GM21723 (cell line): ENCODE results near the gene ADAMTSL5.
"Not testable (repeated sequence)": the region's sequence is repeated elsewhere in the genome, so short reads cannot be mapped to it uniquely, and the experiment has no call there.

ENCODE experiments used
- ATAC-seq: cut with Tn5 transposase; IDR thresholded peaks from one replicate; pipeline ENCODE4 v1.9.1; 2021; ENCODE audit warnings: mild to moderate bottlenecking, moderate library complexity; ENCODE audit not compliant: unreplicated experiment

Gene ADAMTSL5

DNA sequence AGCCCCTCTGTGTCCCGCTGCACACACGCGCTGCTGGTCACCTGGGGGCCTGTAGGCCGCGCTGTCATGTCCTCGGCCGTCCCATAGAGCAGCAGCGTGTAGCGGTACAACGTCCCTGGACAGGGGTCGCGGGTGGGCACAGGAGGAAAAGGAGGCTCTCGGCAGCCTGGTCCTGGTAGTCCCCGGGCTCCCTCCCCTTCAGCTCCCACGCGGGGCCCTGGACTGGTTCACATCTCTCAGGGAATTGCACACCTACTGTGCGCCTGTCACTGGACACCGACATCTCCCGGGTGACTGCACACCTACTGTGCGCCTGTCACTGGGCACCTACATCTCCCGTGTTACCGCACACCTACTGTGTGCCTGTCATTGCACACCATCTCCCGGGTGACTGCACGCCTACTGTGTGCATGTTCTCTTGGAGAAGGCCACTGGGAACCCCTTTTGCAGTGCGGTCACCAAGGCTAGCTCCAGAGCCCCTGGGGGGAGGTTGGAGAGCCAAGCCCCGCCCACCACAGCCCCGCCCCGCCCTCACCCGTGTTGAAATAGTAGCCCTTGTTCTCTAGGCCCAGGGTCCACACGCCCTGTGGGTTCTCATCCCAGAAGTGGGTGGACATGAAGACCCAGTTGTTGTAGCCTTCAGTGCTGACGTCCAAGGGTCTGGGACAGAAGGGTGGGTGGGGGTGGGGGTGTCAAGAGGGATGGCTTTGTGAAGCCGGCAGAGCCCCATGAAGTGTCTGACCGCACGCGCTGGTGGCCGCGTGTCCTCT is 30.3 kb downstream of the ADAMTSL5 start:
- ATAC-seq = no peak

- no peak for ATAC-seq
Measured at GRCh38 chr19:1481893-1482360, 30.9 kb downstream of the ADAMTSL5 start.

DNA sequence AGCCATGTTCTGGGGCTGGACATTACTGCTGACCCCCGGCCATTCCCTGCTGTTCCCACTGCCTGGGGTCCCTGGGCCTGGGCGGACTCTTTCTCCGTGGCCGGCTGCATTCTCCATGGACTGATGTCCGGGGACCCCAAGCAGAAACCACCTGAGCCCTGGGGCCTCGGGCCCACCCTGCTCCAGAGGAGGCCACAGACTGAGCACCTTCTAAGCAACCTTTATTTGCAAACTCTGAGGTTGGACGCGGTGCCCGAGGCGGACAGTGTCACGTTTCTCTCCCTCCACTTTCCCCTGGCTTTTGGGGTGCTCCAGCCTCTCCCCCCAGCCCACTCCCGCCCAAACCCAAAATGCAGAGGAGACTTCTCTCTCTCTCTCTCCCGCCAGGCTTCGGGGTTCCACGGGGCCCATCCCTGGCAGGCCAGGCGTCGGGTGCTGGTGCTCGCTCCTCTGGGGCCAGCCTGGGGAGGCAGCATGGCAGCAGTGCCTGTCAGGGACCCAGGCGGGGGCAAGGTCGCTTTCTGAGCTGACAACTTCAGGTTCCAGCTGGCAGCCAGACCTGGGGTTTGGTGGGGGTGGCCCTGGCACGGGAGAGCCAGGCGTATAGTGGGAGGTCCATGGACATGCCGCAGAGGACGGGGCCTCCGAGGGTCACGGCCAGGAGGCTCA is 31.5 kb downstream of the ADAMTSL5 start:
- no peak for ATAC-seq

DNA sequence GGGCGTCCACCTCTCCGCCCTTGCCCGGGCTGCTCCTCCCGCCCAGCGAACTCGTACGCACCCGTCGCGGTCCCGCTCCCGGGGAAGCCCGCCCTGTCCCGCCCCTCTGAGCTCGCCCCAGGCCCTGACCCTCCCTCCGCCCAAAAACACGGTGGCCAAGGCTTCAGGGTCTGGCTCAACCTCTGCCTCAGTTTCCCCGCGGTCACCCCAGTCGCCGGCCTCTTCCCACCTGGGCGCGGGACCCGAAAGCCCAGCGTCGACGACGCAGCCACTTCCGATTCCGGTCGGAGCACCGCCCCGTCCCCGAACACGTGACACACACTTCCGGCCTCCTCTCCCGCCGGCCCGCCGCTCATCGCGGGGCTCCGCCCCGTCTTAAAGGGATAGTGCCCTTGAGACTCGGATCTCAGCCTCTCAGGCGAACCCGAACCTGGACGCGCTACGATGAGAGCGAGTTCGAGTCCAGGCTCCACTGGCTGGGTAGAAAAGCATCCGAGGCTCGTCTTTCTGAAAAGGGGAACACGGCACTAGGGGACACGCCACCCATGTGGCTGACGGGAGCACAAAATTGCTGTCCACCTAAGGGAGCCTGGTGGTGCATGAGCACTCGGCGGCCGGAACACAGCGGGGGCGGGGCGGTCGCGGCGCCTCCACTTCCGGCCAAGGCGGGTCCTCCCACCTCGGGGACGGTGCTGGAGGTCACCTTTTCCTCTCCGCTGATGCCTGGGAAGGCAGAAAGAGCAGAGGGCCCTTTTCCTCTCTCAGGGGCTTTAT is 33.7 kb downstream of the ADAMTSL5 start, which contains the start of gene C19orf25:
C19orf25 (minus strand) TSS at position 282 of the 774 bp plus-strand sequence. CDS start 312 bp downstream, outside the sequence.
- peak; percentile 73 for ATAC-seq

- not testable (repeated sequence) for ATAC-seq
Measured at GRCh38 chr19:1477056-1477455, 35.8 kb downstream of the ADAMTSL5 start.

- no peak for ATAC-seq
Measured at GRCh38 chr19:1475751-1476437, 36.9 kb downstream of the ADAMTSL5 start.

DNA sequence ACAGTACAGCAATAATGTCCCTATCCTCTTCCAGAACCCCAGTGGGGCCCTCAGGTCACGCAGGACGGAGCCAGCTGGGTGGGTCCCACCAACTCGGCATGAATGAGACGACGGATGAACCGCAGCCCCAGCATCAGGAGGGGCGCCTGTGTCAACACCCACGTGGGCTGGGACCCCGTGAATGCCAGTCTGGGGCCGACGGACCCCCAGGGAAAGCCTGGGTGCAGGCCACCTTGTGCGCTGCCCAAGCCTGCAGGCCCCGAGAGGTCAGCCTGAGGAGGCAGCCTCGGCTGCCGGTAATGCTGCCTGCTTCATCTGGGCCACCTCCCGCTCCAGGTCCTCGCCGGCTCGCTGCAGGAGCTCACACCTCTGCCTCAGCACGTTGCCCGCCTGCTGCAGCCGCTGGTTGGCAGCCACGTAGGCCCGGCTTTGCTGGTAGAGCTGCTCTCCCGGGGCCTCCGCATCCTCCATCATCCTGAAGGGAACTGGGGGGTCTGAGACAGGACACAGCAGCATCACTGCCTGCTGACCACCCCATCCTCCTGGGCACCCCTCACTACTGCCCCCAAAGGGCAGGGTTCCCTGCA is 38.0 kb downstream of the ADAMTSL5 start:
- no peak for ATAC-seq

DNA sequence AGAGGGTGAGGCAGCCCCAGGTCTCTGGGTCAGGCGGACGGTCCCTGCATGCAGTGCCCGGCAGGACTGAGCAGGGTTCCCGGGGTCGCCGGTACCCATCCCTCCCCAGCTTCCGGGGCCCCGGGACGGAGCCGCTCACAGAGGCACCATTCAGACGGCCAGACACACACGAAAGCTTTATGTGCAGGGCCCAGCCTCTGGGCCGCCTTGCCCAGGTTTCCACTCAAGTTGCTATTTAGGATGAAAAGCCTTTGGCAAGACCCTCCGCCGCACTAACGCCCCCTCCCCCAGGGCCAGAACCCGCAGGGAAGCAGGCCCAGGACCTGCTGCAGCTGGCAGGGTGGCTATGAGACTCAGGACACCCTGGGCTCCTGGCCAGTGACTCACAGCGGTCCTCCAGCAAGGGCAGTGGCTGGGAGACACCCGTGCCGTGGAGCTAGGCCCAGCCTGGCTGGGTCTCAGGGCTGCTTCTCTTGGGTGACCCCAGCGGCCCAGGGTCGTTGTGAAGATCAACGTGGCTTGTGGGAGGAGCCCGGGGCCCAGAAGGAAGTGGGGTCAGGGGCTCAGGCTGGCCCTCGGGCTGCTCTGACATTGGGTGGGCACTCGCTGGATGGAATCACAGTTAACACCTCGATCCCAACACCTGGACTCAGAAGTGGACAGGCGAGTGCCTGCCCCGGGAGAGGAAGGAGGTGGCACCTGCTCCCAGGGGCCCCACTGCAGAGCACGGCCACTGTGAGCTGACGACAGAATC is 38.6 kb downstream of the ADAMTSL5 start:
- ATAC-seq = no peak

- no peak for ATAC-seq
Measured at GRCh38 chr19:1473085-1473851, 39.6 kb downstream of the ADAMTSL5 start.

DNA sequence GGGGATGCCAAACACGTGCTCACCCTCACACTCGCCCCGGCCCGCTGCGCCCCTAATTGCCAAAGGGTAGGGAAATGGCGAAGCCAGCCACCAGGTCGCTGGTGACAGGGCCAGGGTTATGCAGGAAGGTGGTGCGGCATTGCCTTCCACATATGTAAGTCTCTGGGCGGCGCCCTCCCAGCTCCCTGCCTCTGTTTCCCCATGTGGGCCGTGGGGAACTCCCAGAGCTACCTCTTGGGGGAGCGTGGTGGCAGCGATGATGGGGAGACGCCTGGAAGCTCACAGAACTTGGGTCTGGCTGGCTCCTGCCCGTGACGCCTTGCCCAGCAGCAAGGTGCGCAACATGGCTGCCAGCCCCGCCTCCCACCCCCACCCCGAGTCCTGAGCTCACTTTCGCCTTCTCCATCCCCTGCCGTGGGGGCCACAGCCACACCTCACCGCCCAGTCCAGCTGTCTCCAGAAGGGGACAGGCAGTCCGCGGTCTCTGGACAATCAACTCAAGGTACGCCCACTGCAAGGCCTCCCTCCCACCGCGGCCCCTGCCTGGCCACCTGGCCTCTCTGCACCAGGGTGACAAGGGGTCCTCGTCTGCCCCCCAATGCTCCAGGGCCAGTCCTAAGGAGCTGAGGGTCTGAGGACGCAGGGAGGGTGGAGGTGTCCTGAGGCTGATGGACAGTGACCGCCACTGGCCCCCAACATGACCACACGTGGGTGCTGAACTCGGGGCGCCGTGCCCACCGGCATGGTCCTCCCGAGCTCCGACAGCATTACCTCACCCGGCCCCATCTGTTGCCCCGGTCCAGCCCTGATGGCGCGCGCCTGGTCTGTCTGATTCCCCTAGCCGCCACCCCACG is 40.4 kb downstream of the ADAMTSL5 start:
- ATAC-seq = no peak

DNA sequence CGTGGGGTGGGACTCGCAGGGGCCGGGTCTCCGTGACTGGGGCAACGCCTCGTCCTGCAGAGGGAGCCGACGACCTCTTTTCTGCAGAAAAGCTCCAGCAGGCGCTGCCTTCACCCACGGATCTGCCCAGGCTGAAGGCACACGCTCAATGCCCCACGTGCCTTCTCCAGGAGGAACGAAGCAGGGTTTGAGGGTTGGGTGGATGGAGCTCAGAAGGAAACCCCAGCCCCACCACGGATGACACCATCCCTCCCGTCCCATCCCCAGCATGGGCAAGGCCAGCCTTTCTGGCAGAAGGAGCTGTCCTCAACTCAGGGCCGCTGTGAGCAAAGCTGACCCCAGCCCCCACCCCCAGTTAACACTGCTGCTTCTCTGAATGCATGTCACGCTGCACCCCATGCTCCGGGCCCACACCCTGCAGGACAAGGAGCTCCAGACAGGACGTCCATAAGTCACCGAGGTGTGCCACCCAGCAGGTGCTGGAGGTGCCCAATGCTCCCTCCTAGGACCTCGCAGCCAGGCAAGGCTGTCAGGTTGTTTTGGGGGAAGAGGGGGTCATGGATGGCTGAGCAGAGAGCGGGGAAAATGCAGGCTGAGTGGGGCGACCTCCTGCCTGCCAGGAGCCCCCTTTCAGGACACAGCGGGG is 41.2 kb downstream of the ADAMTSL5 start:
- ATAC-seq = no peak

DNA sequence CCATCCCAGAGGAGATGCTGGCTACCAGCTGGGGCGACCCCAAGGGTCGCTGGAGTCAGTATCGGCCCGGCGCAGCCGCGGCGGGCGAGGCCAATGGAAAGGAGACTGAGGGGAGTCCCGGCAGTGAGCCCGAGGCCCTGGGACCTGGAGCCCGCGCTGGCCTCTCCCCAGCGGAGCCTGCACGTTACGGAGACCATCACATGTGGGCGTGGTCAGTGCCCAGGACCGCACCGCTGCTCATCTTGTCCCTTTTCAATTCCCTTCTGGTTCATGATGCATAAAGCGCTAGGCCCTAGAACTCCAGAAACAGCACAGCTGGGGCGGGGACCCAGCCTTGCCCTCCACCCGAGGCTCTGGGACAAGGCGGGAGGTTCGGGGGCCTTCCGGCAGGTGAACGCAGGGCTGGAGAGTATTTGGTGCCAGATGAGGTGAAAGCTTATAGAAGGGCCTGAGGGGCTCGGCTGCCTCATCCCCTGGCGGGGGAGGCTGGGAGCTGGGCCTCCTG is 41.8 kb downstream of the ADAMTSL5 start:
- no peak for ATAC-seq

DNA sequence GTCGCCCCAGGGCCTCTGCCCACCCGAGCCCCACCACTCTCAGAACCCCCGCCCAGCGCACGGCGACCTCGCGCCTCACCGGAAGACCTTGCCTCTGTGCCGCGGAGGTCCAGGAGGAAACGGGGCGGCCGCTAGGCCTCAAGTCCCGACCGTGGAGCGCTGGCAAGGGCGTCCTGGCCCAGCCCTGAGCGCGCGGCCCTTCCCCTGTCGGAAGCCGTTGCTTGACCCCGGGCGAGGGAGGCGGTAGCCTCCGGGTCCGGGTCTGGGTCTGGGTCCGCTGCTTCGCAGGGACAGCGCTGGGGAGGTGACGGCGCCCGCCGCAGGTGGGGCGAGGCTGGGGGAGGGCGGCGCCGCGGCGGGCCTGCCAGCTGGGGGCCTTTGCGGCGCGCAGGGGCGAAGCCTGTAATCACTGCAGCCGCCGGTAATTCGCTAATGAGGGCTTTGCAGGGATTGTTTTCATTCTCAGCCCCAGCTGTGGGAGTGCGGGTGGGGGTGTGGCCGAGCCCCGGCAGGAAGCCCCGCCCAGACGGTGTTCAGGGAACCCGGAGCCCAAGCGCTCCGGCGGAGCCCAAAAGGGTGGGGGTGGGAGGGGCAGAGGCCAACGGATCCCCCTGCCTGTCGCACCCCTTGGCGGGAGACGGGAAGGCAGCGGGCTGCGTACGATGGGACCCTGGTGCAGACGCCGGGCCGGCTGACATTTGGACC is 42.4 kb downstream of the ADAMTSL5 start:
- no peak for ATAC-seq

DNA sequence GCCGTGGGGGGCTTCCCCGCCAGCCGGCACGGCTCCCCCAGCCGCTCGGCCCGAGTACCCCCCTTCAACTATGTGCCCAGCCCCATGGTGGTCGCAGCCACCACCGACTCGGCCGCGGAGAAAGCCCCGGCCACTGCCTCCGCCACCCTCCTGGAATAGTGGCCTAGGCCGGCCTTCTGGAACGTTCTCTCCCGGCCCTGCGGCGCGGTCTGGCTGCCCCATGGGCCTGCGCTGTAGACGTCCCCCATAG is 42.8 kb downstream of the ADAMTSL5 start:
- ATAC-seq = no peak

- no peak for ATAC-seq
Measured at GRCh38 chr19:1469255-1470054, 43.4 kb downstream of the ADAMTSL5 start.

DNA sequence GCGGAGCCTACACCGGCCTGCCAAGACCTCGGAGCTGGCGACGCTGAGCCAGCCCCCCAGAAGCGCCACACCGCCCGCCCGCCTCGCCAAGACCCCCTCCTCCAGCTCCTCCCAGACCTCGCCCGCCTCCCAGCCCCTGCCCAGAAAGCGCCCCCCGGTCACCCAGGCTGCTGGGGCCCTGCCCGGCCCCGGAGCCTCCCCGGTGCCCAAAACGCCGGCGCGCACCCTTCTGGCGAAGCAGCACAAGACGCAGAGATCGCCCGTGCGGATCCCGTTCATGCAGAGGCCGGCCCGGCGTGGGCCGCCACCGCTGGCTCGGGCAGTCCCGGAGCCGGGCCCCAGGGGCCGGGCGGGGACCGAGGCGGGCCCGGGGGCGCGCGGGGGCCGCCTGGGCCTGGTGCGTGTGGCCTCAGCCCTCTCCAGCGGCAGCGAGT is 44.0 kb downstream of the ADAMTSL5 start:
- ATAC-seq = no peak
